Erythroblast (primary cell): ENCODE measurements around the gene FAM135A.

Source experiments
- GATA1 ChIP-seq: IDR thresholded peaks from 2 replicates; pipeline ENCODE4 v1.6.1; 2011; ENCODE audit warnings: low read depth, mild to moderate bottlenecking, control low read depth, low read length, moderate library complexity
- POLR2A ChIP-seq: IDR thresholded peaks from 2 replicates; pipeline ENCODE4 v1.6.1; 2011; ENCODE audit warnings: mild to moderate bottlenecking, low read length

- TF ChIP-seq POLR2A (no peak), GATA1 (no peak)
These were observed 56.7 kb downstream of the FAM135A start for GRCh38 chr6:70470016-70470415.
